Mesenchymal stem cell (in vitro differentiated cells and primary cell): ENCODE results near the gene TRHDE.

ENCODE experiments used
- DNase-seq: peaks from one replicate; pipeline ENCODE4 v3.0.0-alpha.2; 2013
- H2AFZ ChIP-seq: one replicate; pipeline ENCODE4 v1.6.1; 2013; ENCODE audit warnings: low read depth, mild to moderate bottlenecking, control low read depth, inconsistent platforms, low read length, moderate library complexity
- H2AK5ac ChIP-seq: 2 replicates; pipeline ENCODE4 v1.6.1; 2013; ENCODE audit warnings: low read length, moderate library complexity, mild to moderate bottlenecking, inconsistent platforms; ENCODE audit not compliant: severe bottlenecking
- H2BK120ac ChIP-seq: one replicate; pipeline ENCODE4 v1.6.1; 2013; ENCODE audit warnings: low read depth, mild to moderate bottlenecking, inconsistent platforms, low read length, moderate library complexity
- H2BK12ac ChIP-seq, 2 experiments: one replicate each; pipeline ENCODE4 v1.6.1; 2013; ENCODE audit warnings: inconsistent platforms in 2 of 2, low read length in 2 of 2, mild to moderate bottlenecking in 2 of 2, moderate library complexity in 2 of 2, control low read depth in 1 of 2
- H2BK15ac ChIP-seq: one replicate; pipeline ENCODE4 v1.6.1; 2013; ENCODE audit warnings: mild to moderate bottlenecking, low read depth, inconsistent platforms; ENCODE audit not compliant: poor library complexity, severe bottlenecking
- H2BK5ac ChIP-seq: 2 replicates; pipeline ENCODE4 v1.6.1; 2013; ENCODE audit warnings: low read depth, mild to moderate bottlenecking, low read length, control low read depth, inconsistent platforms; ENCODE audit not compliant: poor library complexity, severe bottlenecking
- H3K14ac ChIP-seq, 2 experiments: one replicate each; pipeline ENCODE4 v1.6.1; 2013; ENCODE audit warnings: inconsistent platforms in 2 of 2, low read length in 2 of 2, control low read depth in 1 of 2, mild to moderate bottlenecking in 1 of 2, moderate library complexity in 1 of 2
- H3K18ac ChIP-seq, 2 experiments: one replicate each; pipeline ENCODE4 v1.6.1; 2013; ENCODE audit warnings: inconsistent platforms in 2 of 2, low read length in 2 of 2, control low read depth in 1 of 2, low read depth in 1 of 2, mild to moderate bottlenecking in 1 of 2
- H3K23ac ChIP-seq, 2 experiments: one replicate each; pipeline ENCODE4 v1.6.1; 2013; ENCODE audit warnings: inconsistent platforms in 2 of 2, low read length in 2 of 2, mild to moderate bottlenecking in 2 of 2, moderate library complexity in 2 of 2, control low read depth in 1 of 2
- H3K27ac ChIP-seq: 2 replicates; pipeline ENCODE4 v1.5.1; 2013; ENCODE audit warnings: mild to moderate bottlenecking, moderate library complexity, low read length, control low read depth, inconsistent platforms; ENCODE audit not compliant: poor library complexity, severe bottlenecking
- H3K27me3 ChIP-seq, 2 experiments: 2 replicates each; pipeline versions ENCODE4 v1.6.1 to v1.7.0; 2013; ENCODE audit warnings: low read length in 2 of 2, mild to moderate bottlenecking in 2 of 2, moderate library complexity in 2 of 2, control low read depth in 1 of 2, inconsistent platforms in 1 of 2; ENCODE audit not compliant: control insufficient read depth in 1 of 2, insufficient read depth in 1 of 2
- H3K36me3 ChIP-seq, 2 experiments: 2 replicates each; pipeline versions ENCODE4 v1.6.1 to v1.7.0; 2013; ENCODE audit warnings: low read length in 2 of 2, control low read depth in 1 of 2, inconsistent platforms in 1 of 2, low read depth in 1 of 2, mild to moderate bottlenecking in 1 of 2; ENCODE audit not compliant: insufficient read depth in 2 of 2, control insufficient read depth in 1 of 2
- H3K4ac ChIP-seq, 2 experiments: one replicate each; pipeline ENCODE4 v1.6.1; 2013; ENCODE audit warnings: inconsistent platforms in 2 of 2, low read length in 2 of 2, mild to moderate bottlenecking in 2 of 2, moderate library complexity in 2 of 2, control low read depth in 1 of 2, low read depth in 1 of 2
- H3K4me1 ChIP-seq: 2 replicates; pipeline ENCODE4 v1.6.1; 2013; ENCODE audit warnings: low read depth, low read length, control low read depth; ENCODE audit not compliant: control insufficient read depth, insufficient read depth
- H3K4me2 ChIP-seq: 2 replicates; pipeline ENCODE4 v1.6.1; 2013; ENCODE audit warnings: low read length, mild to moderate bottlenecking, inconsistent platforms; ENCODE audit not compliant: poor library complexity, severe bottlenecking
- H3K4me3 ChIP-seq, 2 experiments: 2 replicates each; pipeline versions ENCODE4 v1.5.1 to v1.7.0; 2013; ENCODE audit warnings: low read length in 2 of 2, mild to moderate bottlenecking in 2 of 2, control low read depth in 1 of 2, low read depth in 1 of 2; ENCODE audit not compliant: insufficient read depth in 1 of 2
- H3K79me1 ChIP-seq: replicated peaks from 2 replicates; pipeline ENCODE4 v1.6.1; 2013; ENCODE audit warnings: mild to moderate bottlenecking, control low read depth, low read length, inconsistent platforms; ENCODE audit not compliant: poor library complexity, severe bottlenecking
- H3K9ac ChIP-seq: 2 replicates; pipeline ENCODE4 v1.7.0; 2013; ENCODE audit warnings: mild to moderate bottlenecking, low read length, moderate library complexity
- H3K9me3 ChIP-seq: 2 replicates; pipeline ENCODE4 v1.7.0; 2013; ENCODE audit warnings: mild to moderate bottlenecking, low read length; ENCODE audit not compliant: control insufficient read depth
- H4K8ac ChIP-seq: one replicate; pipeline ENCODE4 v1.6.1; 2013; ENCODE audit warnings: inconsistent platforms, mild to moderate bottlenecking, low read length, moderate library complexity
- H4K91ac ChIP-seq: one replicate; pipeline ENCODE4 v1.6.1; 2013; ENCODE audit warnings: mild to moderate bottlenecking, low read length, inconsistent platforms
- WGBS: methylation state at CpG from one replicate; pipeline ENCODE4 v1.1.7; 2013; ENCODE audit warnings: mixed read lengths; 5-methylcytosine and 5-hydroxymethylcytosine counted together

Gene TRHDE

GRCh38 chr12:72288911-72289310 lies 16.7 kb downstream of the TRHDE start:
- Histone ChIP-seq H3K14ac (no peak overlapping the region), H3K9me3 (no peaks in the 10 kb centered on the region), H2BK12ac (no peak overlapping the region), H3K23ac (no peak overlapping the region), H4K8ac (no peak overlapping the region), H3K27me3 (no peaks in the 10 kb centered on the region), H4K91ac (no peak overlapping the region), H3K36me3 (no peaks in the 10 kb centered on the region), H3K4me3 (no peak overlapping the region), H3K79me1 (peaks cover 4% of the 10 kb centered on the region), H3K27ac (no peak overlapping the region), H3K4me1 (peaks cover 3% of the 10 kb centered on the region), H3K4ac (no peak overlapping the region), H2BK5ac (no peak overlapping the region), H2AFZ (no peak overlapping the region), H3K9ac (no peak overlapping the region), H2BK120ac (no peak overlapping the region), H2BK15ac (no peak overlapping the region), H3K4me2 (no peak overlapping the region), H2AK5ac (no peak overlapping the region), H3K18ac (no peak overlapping the region)
- DNase-seq, result no peak
- no CpG with 5 or more reads among the region's 2 CpGs for WGBS

- H2BK120ac ChIP-seq, result no peak overlapping the region
- no peaks in the 10 kb centered on the region for H3K27me3 ChIP-seq
- WGBS, result 92% methylated on average over 2 of the region's 2 CpGs
Measured at GRCh38 chr12:72289633-72290032, 17.5 kb downstream of the TRHDE start.

GRCh38 chr12:72291175-72291574 lies 19.0 kb downstream of the TRHDE start:
- Histone ChIP-seq H2BK12ac (no peak overlapping the region), H3K4me2 (no peak overlapping the region), H2BK120ac (no peak overlapping the region), H4K91ac (no peak overlapping the region), H3K4ac (no peak overlapping the region), H3K27ac (no peak overlapping the region), H3K18ac (no peak overlapping the region), H3K79me1 (peaks cover 2% of the 10 kb centered on the region), H2BK5ac (no peak overlapping the region), H3K4me1 (peaks cover 9% of the 10 kb centered on the region), H3K4me3 (no peak overlapping the region), H2AK5ac (no peak overlapping the region), H3K36me3 (no peaks in the 10 kb centered on the region), H2BK15ac (no peak overlapping the region), H3K9ac (no peak overlapping the region), H4K8ac (no peak overlapping the region), H3K27me3 (no peaks in the 10 kb centered on the region), H3K9me3 (no peaks in the 10 kb centered on the region), H2AFZ (no peak overlapping the region), H3K14ac (no peak overlapping the region), H3K23ac (no peak overlapping the region)
- DNase-seq, result no peak
- WGBS, result 98% methylated on average over 4 of the region's 5 CpGs

More at GRCh38 chr12:72289633-72290032, 17.5 kb downstream of the TRHDE start:
- H2AK5ac ChIP-seq, result no peak overlapping the region
- peaks cover 4% of the 10 kb centered on the region for H3K79me1 ChIP-seq
- H2BK15ac ChIP-seq, result no peak overlapping the region
- no peak overlapping the region for H3K4ac ChIP-seq
- H3K27ac ChIP-seq, result no peak overlapping the region
- H4K91ac ChIP-seq, result no peak overlapping the region
- no peak overlapping the region for H3K14ac ChIP-seq
- H3K9me3 ChIP-seq, result no peaks in the 10 kb centered on the region
- H3K4me2 ChIP-seq, result no peak overlapping the region
- no peaks in the 10 kb centered on the region for H3K36me3 ChIP-seq
- no peak overlapping the region for H4K8ac ChIP-seq
- no peak for DNase-seq
- H3K4me1 ChIP-seq, result peaks cover 4% of the 10 kb centered on the region
- H3K18ac ChIP-seq, result no peak overlapping the region
- no peak overlapping the region for H3K4me3 ChIP-seq
- no peak overlapping the region for H2AFZ ChIP-seq
- no peak overlapping the region for H3K23ac ChIP-seq
- H2BK12ac ChIP-seq, result no peak overlapping the region
- no peak overlapping the region for H3K9ac ChIP-seq
- no peak overlapping the region for H2BK5ac ChIP-seq

- Histone ChIP-seq H3K79me1 (peaks cover 2% of the 10 kb centered on the region), H3K4ac (no peak overlapping the region), H3K4me2 (no peak overlapping the region), H2AK5ac (no peak overlapping the region), H3K27ac (no peak overlapping the region), H2BK5ac (no peak overlapping the region), H3K36me3 (no peaks in the 10 kb centered on the region), H3K23ac (no peak overlapping the region), H2BK15ac (no peak overlapping the region), H3K14ac (peak overlapping the region in 1 of 2 experiments; percentile 2), H4K91ac (no peak overlapping the region), H2BK12ac (no peak overlapping the region), H2AFZ (no peak overlapping the region), H2BK120ac (no peak overlapping the region), H4K8ac (no peak overlapping the region), H3K18ac (peak overlapping the region in 1 of 2 experiments; percentile 42), H3K4me3 (no peak overlapping the region), H3K27me3 (no peaks in the 10 kb centered on the region), H3K4me1 (peaks cover 11% of the 10 kb centered on the region), H3K9ac (no peak overlapping the region), H3K9me3 (no peaks in the 10 kb centered on the region)
- no peak for DNase-seq
- WGBS, result 91% methylated on average over 6 of the region's 6 CpGs
Measured at GRCh38 chr12:72293701-72294100, 21.5 kb downstream of the TRHDE start.
